HG03060 (cell line): ENCODE results near the gene LHFPL6.

Experiments
- ATAC-seq: cut with Tn5 transposase; IDR thresholded peaks from one replicate; pipeline ENCODE4 v1.9.1; 2021; ENCODE audit warnings: low read depth, moderate number of reproducible peaks; ENCODE audit not compliant: unreplicated experiment

Gene LHFPL6

GRCh38 chr13:39596685-39597084, 6.3 kb downstream of the LHFPL6 start:
- no peak for ATAC-seq

GRCh38 chr13:39596176-39596575, 6.8 kb downstream of the LHFPL6 start:
- no peak for ATAC-seq

- no peak for ATAC-seq
Measured at GRCh38 chr13:39590466-39591036, 12.4 kb downstream of the LHFPL6 start.

- no peak for ATAC-seq
Measured at GRCh38 chr13:39588384-39588783, 14.6 kb downstream of the LHFPL6 start.

GRCh38 chr13:39587939-39588338, 15.1 kb downstream of the LHFPL6 start:
- ATAC-seq = no peak

GRCh38 chr13:39586958-39587605, 15.9 kb downstream of the LHFPL6 start:
- ATAC-seq = no peak

GRCh38 chr13:39586151-39586550, 16.8 kb downstream of the LHFPL6 start:
- no peak for ATAC-seq

- ATAC-seq = no peak
Measured at GRCh38 chr13:39585219-39585618, 17.8 kb downstream of the LHFPL6 start.

GRCh38 chr13:39580881-39581575, 22.0 kb downstream of the LHFPL6 start:
- ATAC-seq = no peak

GRCh38 chr13:39578821-39579291, 24.1 kb downstream of the LHFPL6 start:
- ATAC-seq = no peak

- ATAC-seq = no peak
Measured at GRCh38 chr13:39577838-39578491, 25.0 kb downstream of the LHFPL6 start.

GRCh38 chr13:39577203-39577602, 25.8 kb downstream of the LHFPL6 start:
- ATAC-seq = no peak

GRCh38 chr13:39575641-39576238, 27.3 kb downstream of the LHFPL6 start:
- no peak for ATAC-seq

GRCh38 chr13:39571502-39572092, 31.4 kb downstream of the LHFPL6 start:
- ATAC-seq = no peak

- no peak for ATAC-seq
Measured at GRCh38 chr13:39567569-39567968, 35.4 kb downstream of the LHFPL6 start.

GRCh38 chr13:39566216-39566869, 36.6 kb downstream of the LHFPL6 start:
- ATAC-seq = no peak

- no peak for ATAC-seq
Measured at GRCh38 chr13:39565036-39565949, 37.7 kb downstream of the LHFPL6 start.

GRCh38 chr13:39563470-39563735, 39.6 kb downstream of the LHFPL6 start:
- no peak for ATAC-seq

- no peak for ATAC-seq
Measured at GRCh38 chr13:39561971-39562370, 41.0 kb downstream of the LHFPL6 start.
